GM18858 (cell line): ENCODE data around the gene NEGR1.

Experiments used
- ATAC-seq: cut with Tn5 transposase; IDR thresholded peaks from one replicate; pipeline ENCODE4 v1.9.1; 2021; ENCODE audit not compliant: unreplicated experiment

The NEGR1 gene

GRCh38 chr1:72122099-72122880 lies 160.0 kb downstream of the NEGR1 start:
- no peak for ATAC-seq

GRCh38 chr1:72119491-72119890 lies 162.8 kb downstream of the NEGR1 start:
- ATAC-seq: no peak

- ATAC-seq: no peak
These were observed 164.7 kb downstream of the NEGR1 start for GRCh38 chr1:72117621-72118020.

- ATAC-seq: no peak
These were observed 167.0 kb downstream of the NEGR1 start for GRCh38 chr1:72115290-72115689.

GRCh38 chr1:72111662-72112061 lies 170.7 kb downstream of the NEGR1 start:
- ATAC-seq: no peak

- no peak for ATAC-seq
These were observed 172.4 kb downstream of the NEGR1 start for GRCh38 chr1:72109916-72110315.

- no peak for ATAC-seq
These were observed 177.1 kb downstream of the NEGR1 start for GRCh38 chr1:72105201-72105600.

- ATAC-seq: no peak
These were observed 180.3 kb downstream of the NEGR1 start for GRCh38 chr1:72101840-72102632.

- ATAC-seq: no peak
These were observed 181.6 kb downstream of the NEGR1 start for GRCh38 chr1:72100771-72101170.

- ATAC-seq: no peak
These were observed 184.3 kb downstream of the NEGR1 start for GRCh38 chr1:72097851-72098570.

- no peak for ATAC-seq
These were observed 188.1 kb downstream of the NEGR1 start for GRCh38 chr1:72094209-72094608.

GRCh38 chr1:72086394-72086793 lies 195.9 kb downstream of the NEGR1 start:
- ATAC-seq: no peak

GRCh38 chr1:72075425-72075824 lies 206.9 kb downstream of the NEGR1 start:
- ATAC-seq: no peak

- ATAC-seq: no peak
These were observed 215.9 kb downstream of the NEGR1 start for GRCh38 chr1:72066431-72066830.

GRCh38 chr1:72064196-72065075 lies 217.9 kb downstream of the NEGR1 start:
- no peak for ATAC-seq

- no peak for ATAC-seq
These were observed 218.8 kb downstream of the NEGR1 start for GRCh38 chr1:72063364-72064044.

- no peak for ATAC-seq
These were observed 219.8 kb downstream of the NEGR1 start for GRCh38 chr1:72062584-72062983.

- ATAC-seq: no peak
These were observed 221.7 kb downstream of the NEGR1 start for GRCh38 chr1:72060466-72061245.

- ATAC-seq: no peak
These were observed 225.8 kb downstream of the NEGR1 start for GRCh38 chr1:72056516-72056915.
